Smooth muscle cell (in vitro differentiated cells): ENCODE results near the gene ZNF48. TPM values are rescaled to one million over a fixed set of nuclear protein-coding genes. Genes with fewer than 3 reads are reported as not detected.

ENCODE experiments used
- DNase-seq: peaks from one replicate; lab custom pipeline; 2025; ENCODE audit not compliant: unreplicated experiment; lab: John Stamatoyannopoulos, UW
- H2AFZ ChIP-seq: fragments of 200-600 bp; sonication (generic); 2 replicates; pipeline ENCODE4 v1.6.0; 2016; ENCODE audit warnings: antibody characterized with exemption, low read depth, mild to moderate bottlenecking
- H3F3A ChIP-seq: fragments of 200-600 bp; sonication (generic); 2 replicates; pipeline ENCODE4 v1.6.0; 2017; ENCODE audit warnings: antibody characterized with exemption, low read depth
- H3K27ac ChIP-seq: fragments of 200-600 bp; sonication (generic); 2 replicates; pipeline ENCODE4 v1.5.1; 2016; ENCODE audit warnings: low read depth, mild to moderate bottlenecking
- H3K27me3 ChIP-seq: fragments of 200-600 bp; sonication (generic); 2 replicates; pipeline ENCODE4 v1.6.1; 2016; ENCODE audit warnings: low read depth, mild to moderate bottlenecking
- H3K36me3 ChIP-seq: fragments of 200-600 bp; sonication (generic); 2 replicates; pipeline ENCODE4 v1.5.1; 2016; ENCODE audit warnings: low read depth
- H3K4me1 ChIP-seq: fragments of 200-600 bp; sonication (generic); 2 replicates; pipeline ENCODE4 v1.5.1; 2016; ENCODE audit warnings: low read depth
- H3K4me2 ChIP-seq: fragments of 200-600 bp; sonication (generic); 2 replicates; pipeline ENCODE4 v1.6.0; 2016; ENCODE audit warnings: mild to moderate bottlenecking
- H3K4me3 ChIP-seq: fragments of 200-600 bp; sonication (generic); 2 replicates; pipeline ENCODE4 v1.5.1; 2016; ENCODE audit warnings: mild to moderate bottlenecking
- H3K79me2 ChIP-seq: fragments of 200-600 bp; sonication (generic); 2 replicates; pipeline ENCODE4 v1.6.0; 2016; ENCODE audit warnings: low read depth, mild to moderate bottlenecking
- H3K9ac ChIP-seq: fragments of 200-600 bp; sonication (generic); 2 replicates; pipeline ENCODE4 v1.6.0; 2016; ENCODE audit warnings: low read depth
- H3K9me3 ChIP-seq: fragments of 200-600 bp; sonication (generic); replicated peaks from 2 replicates; pipeline ENCODE4 v1.5.1; 2016; ENCODE audit warnings: low read depth
- H4K20me1 ChIP-seq: fragments of 200-600 bp; sonication (generic); 2 replicates; pipeline ENCODE4 v1.6.0; 2016; ENCODE audit warnings: low read depth
- WGBS: methylation state at CpG from one replicate; pipeline ENCODE4 v1.1.7; 2016; ENCODE audit warnings: low lambda C conversion rate; 5-methylcytosine and 5-hydroxymethylcytosine counted together
- polyA plus RNA-seq: library from polyadenylated mRNA; unstranded; fragments of >200 nt; fragmentation: Nextera tagmentation; extraction: Ambion mirVana; gene quantifications from 2 replicates; pipeline ENCODE4 v1.2.1, GENCODE V29; 2016
- total RNA-seq: library from RNA; depleted of rRNA; stranded (reverse); fragments of >200 nt; gene quantifications from 2 replicates; pipeline ENCODE4 v1.2.3, GENCODE V29; 2014
- TF ChIP-seq, protein P1 (sequence below): fragments of 200-600 bp; sonication (generic); IDR thresholded peaks from 2 replicates; pipeline ENCODE4 v1.5.1; 2017; ENCODE audit warnings: borderline replicate concordance, mild to moderate bottlenecking, antibody characterized with exemption; ENCODE audit not compliant: insufficient read depth, poor library complexity, severe bottlenecking

ZNF48 gene
- total and polyA plus RNA-seq, 2 experiments from 2014 or later, result 8.0 to 9.3 TPM

DNA sequence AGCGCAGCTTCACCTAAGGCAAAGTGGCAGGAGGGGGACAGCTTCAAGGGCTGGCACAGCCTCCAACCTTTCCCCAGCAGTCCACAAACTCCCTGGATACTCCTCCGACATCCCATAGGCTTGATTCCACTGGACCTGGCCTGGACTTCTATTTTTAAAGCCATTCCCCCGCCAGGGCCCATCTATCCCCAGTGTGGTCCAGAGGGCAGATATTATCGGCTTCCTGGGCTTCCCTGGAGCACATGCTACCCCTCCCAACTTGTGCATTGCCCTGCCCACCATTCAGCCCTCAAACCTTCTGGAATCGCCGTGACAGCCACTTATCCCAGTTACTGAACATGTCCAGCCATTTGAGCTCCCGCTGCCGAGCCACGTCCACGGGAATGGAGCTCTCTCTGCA is 30.0 kb upstream of the ZNF48 start:
- Histone ChIP-seq H3F3A (peaks cover 4% of the 10 kb centered on the region), H3K9me3 (no peaks in the 10 kb centered on the region), H3K79me2 (peaks cover 95% of the 10 kb centered on the region), H3K4me3 (no peak overlapping the region), H3K9ac (no peak overlapping the region), H3K27me3 (no peaks in the 10 kb centered on the region), H2AFZ (no peak overlapping the region), H3K27ac (no peak overlapping the region), H4K20me1 (peaks cover 54% of the 10 kb centered on the region), H3K4me1 (peaks cover 20% of the 10 kb centered on the region), H3K4me2 (no peak overlapping the region), H3K36me3 (no peaks in the 10 kb centered on the region)
- TF ChIP-seq, protein P1, sequence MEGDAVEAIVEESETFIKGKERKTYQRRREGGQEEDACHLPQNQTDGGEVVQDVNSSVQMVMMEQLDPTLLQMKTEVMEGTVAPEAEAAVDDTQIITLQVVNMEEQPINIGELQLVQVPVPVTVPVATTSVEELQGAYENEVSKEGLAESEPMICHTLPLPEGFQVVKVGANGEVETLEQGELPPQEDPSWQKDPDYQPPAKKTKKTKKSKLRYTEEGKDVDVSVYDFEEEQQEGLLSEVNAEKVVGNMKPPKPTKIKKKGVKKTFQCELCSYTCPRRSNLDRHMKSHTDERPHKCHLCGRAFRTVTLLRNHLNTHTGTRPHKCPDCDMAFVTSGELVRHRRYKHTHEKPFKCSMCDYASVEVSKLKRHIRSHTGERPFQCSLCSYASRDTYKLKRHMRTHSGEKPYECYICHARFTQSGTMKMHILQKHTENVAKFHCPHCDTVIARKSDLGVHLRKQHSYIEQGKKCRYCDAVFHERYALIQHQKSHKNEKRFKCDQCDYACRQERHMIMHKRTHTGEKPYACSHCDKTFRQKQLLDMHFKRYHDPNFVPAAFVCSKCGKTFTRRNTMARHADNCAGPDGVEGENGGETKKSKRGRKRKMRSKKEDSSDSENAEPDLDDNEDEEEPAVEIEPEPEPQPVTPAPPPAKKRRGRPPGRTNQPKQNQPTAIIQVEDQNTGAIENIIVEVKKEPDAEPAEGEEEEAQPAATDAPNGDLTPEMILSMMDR, result no peak
- WGBS, result 100% methylated on average over 10 of the region's 10 CpGs
- no peak for DNase-seq

GRCh38 chr16:30366511-30366910 is 28.7 kb upstream of the ZNF48 start:
- WGBS, result 95% methylated on average over 4 of the region's 4 CpGs
- no peak overlapping the region for H2AFZ ChIP-seq
- peaks cover 4% of the 10 kb centered on the region for H3F3A ChIP-seq
- no peaks in the 10 kb centered on the region for H3K36me3 ChIP-seq
- peaks cover 20% of the 10 kb centered on the region for H3K4me1 ChIP-seq
- no peak overlapping the region for H3K4me3 ChIP-seq
- peaks cover 54% of the 10 kb centered on the region for H4K20me1 ChIP-seq
- H3K9me3 ChIP-seq, result no peaks in the 10 kb centered on the region
- no peak overlapping the region for H3K9ac ChIP-seq
- H3K4me2 ChIP-seq, result peak overlapping the region; percentile 93
- no peak for DNase-seq
- TF ChIP-seq, protein P1, result no peak
- no peak overlapping the region for H3K27ac ChIP-seq
- no peaks in the 10 kb centered on the region for H3K27me3 ChIP-seq
- peaks cover 82% of the 10 kb centered on the region for H3K79me2 ChIP-seq

GRCh38 chr16:30367349-30368009 is 27.7 kb upstream of the ZNF48 start:
- Histone ChIP-seq H3K4me2 (peak overlapping the region; percentile 93), H3F3A (peaks cover 4% of the 10 kb centered on the region), H3K79me2 (peaks cover 74% of the 10 kb centered on the region), H4K20me1 (peaks cover 54% of the 10 kb centered on the region), H3K9me3 (no peaks in the 10 kb centered on the region), H3K36me3 (no peaks in the 10 kb centered on the region), H3K4me1 (peaks cover 20% of the 10 kb centered on the region), H3K4me3 (peak overlapping the region; percentile 59), H2AFZ (no peak overlapping the region), H3K27ac (no peak overlapping the region), H3K27me3 (no peaks in the 10 kb centered on the region), H3K9ac (peak overlapping the region; percentile 73)
- 93% methylated on average over 10 of the region's 10 CpGs for WGBS
- no peak for DNase-seq
- TF ChIP-seq, protein P1, result no peak
